Retina (tissue), 1 donor: ENCODE measurements around the gene EFCAB8.
"Not testable (repeated sequence)": the region's sequence is repeated elsewhere in the genome, so short reads cannot be mapped to it uniquely, and the experiment has no call there.

ENCODE experiments used
- DNase-seq: peaks from one replicate; pipeline ENCODE4 v3.0.0-alpha.2; 2016

The EFCAB8 gene

DNA sequence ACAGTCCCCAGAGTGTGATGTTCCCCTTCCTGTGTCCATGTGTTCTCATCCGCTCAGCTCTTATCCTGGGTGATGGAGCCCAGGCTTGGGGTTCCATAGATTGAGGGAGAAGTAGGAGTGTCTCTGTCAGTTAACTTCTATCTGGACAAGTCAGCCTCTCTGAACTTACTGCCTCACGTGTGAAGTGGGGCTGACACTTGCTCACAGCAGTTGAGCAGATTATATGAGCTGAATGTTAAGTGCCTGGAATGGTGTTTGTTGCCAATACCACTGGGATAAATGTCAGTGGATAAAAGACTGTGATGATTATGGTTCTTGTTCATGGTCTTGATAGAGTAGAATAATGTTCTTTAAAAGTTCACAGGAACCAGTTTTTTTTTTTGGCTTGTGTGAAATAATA lies 17.1 kb upstream of the EFCAB8 start:
- DNase-seq: no peak

DNA sequence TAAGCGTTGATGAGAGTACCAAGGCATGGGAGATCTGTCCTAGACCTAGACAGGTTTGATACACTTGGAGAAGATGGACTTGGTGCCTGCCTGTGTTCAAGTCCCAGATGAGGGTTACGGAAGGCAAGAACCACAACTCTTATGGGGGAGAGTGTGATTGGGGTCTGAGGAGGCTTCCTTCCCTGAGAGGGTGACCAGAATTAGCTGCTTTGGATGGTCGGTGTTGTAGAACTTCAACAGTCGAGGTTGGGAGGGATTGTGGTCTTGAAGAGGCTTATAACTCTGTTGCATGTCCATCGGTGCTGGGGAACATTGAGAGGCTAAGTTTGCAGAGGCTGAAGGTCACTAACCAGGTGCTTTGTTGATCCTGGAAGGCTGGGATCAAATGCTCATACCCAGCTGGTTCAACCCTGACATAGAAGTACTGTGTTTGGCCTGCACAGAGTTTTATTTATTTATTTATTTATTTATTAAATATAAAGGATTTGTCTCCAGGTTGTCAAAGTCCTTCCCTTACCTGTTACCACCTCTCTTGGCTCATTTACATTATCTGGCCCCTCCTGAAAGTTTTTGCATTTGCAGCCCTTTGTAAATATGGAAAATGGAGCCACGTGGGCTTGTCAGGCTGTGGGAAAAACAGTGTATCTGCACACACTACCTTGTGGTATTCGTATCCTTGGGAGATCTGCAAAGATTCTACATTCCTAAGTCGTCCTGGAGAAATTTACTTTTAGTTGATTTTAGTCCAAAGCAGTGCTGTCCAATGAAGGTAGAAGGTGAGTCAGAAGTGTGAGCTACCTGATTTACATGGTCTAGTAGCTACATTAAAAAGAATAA lies 15.8 kb upstream of the EFCAB8 start:
- no peak for DNase-seq

DNA sequence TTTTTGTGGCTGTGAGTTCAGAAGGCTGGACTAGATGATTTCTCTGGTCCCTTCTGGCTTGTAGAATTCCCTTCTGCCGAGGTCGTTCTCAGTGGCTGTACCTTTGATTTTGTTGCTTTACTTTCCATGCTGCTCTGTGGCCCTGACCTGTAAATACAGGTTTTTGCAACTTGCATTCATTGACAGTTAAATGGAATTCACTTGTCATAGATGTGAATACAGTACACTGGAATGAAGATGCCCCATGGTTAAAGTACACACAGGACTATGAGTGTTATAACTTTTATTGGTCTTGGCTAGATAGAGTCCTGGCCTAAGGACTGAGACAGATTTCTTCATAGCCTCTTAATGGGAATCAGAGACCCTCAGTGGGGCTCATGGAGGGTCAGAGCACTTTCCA lies 12.9 kb upstream of the EFCAB8 start:
- DNase-seq: no peak

DNA sequence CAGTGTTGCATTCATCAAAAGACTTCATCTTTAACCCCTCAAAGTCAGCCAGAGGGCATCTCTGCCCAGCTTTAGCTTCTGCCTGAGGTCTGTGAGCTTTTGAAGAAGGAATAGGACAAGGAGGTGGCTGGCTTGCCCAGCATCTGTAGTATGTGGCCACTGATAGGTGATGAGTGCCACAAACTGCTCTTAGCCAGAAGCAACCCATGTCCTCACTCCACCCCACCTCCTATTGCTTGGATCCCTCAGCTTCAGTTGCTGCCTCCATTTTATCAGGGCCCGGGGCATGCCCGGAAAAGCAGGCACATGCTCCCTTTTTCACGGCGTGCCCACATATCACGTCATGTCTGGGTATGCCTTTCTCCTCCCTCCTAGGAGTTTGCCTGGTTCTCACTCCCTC lies 11.9 kb upstream of the EFCAB8 start:
- DNase-seq: no peak

DNA sequence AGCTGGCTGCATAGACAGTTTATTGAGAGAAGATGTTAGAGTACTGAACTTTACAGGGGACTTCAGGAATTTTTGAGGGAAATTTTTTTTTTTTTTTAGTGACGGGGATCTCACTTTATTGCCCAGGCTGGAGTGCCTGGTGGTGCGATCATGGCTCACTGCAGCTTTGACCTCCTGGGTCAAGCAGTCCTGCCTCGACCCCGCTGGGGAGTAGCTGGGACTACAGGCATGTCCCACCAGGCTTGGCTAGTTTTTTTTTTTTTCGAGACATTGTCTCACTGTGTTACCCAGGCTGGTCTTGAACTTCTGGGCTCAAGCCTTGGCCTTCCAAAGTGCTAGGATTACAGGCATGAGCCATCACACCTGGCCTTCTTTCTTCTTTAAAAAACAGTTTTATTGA lies 10.8 kb upstream of the EFCAB8 start:
- DNase-seq: no peak

DNA sequence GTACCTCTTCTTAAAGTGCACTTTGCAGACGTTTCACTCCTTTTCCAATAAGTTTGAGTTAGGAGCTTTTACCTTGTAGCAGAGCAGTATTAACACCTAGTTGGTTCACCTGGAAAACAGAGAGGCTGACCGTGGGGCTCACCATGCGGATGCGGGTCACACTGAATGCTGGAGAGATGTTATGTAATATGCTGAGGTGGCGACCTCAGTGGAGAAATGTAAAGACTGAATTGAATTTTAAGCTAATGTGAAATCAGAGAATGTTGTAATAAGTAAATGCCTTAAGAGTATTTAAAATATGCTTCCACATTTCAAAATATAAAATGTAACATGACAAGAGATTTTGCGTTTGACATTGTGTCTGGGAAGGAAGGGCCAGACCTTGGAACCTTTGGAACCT lies 9.9 kb upstream of the EFCAB8 start:
- no peak for DNase-seq

DNA sequence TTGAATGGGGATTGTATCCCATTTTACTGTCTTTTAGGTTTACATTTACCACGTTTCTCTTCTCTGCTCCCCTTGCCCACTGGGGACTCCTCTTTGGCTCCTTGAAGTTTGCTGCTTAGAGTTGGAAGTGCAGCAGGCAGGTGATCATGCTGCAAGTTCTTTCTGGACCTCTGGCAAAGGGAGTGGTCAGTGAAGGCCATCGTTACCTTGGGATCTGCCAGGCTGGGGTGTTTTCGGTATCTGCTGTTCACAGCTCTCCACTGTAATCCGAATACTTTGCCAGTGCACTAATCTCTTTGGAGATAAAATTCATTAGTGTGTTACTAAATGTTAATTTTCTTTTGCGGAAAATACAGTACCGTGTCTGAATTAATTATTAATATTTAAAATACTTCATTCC lies 9.1 kb upstream of the EFCAB8 start:
- DNase-seq: no peak

DNA sequence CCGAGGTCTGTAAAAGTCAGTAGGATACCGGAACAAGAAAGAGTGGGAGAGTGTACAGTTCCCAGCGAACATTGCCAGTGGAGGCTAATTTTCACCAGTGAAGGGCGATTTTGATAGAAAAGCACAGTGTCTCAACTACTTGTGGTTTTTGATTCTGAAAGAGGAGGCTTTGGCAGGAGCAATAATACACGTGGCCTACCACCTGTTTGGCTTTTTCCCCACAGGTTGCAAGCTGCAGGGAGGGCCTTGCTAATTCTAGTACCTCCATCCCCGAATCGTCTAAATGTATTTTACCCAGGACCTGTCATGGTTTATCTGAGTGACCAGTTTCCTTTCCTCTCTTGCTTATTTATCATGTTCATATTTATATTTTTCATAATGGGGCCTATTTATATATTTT lies 3.3 kb upstream of the EFCAB8 start:
- no peak for DNase-seq

DNA sequence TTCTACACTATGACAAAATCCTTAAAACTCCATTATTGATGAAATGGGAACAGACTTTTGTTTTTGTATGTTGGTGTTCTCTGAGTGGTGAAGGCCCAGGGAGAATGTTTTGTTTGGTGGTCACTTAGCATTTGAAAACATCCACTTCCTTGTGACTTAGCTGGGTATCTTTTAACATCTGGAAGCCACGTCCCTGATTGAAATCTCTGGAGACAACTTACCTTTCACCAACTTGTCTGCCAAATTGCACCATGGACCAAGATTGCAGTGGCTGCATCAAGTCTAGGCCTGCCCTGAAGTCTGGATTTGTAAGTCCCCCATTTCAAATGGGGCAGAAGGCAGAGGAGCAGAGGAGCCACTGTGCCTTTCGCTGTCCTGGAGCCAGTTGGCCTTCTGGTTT lies 534 bp upstream of the EFCAB8 start:
- no peak for DNase-seq

DNA sequence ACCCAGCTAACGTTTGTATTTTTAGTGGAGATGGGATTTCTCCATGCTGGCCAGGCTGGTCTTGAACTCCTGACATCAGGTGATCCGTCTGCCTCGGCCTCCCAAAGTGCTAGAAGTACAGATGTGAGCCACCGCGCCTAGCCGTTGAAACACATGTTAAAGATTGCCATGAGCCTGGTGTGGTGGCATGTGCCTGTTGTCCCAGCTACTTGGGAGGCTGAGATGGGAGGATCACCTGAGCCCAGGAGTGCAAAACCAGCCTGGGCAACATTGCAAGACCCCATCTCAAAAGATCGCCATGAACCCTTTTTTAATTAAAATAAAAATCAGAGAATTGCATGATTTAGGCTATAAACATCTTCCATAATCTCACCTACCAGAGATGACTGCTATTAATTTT lies 2.7 kb downstream of the EFCAB8 start:
- no peak for DNase-seq

DNA sequence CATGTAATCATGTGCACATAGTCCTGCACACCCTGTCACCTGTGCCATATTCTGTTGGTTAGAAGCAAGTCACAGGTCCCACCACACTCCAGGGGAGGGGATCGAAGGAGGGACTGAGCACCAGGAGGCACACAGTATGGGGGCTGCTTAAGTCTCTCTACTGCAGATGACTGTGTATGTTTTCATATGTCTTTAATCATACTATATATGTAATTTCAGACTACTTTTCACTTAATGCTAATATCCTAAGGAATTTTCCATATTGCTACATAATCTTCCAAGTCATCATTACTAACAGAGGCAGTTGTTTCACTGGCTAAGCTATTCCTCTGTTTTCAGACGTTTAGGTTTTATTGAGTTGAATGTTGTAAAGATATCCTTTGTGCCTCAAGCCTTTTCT lies 10.8 kb downstream of the EFCAB8 start:
- no peak for DNase-seq

DNA sequence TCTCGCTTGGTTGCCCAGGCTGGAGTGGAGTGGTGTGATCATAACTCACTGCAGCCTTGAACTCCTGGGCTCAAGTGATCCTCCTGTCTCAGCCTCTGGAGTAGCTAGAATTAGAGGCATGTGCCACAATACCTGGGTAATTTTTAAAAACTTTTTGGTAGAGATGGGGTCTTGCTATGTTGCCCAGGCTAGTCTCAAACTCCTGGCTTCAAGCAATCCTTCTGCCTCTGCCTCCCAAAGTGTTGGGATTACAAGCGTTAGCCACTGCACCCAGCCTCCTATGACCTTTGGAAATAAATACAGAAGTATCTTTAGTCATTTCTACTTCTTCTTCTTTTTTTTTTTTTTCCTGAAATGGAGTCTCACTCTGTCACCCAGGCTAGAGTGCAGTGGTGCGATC lies 11.8 kb downstream of the EFCAB8 start:
- not testable (repeated sequence) for DNase-seq

DNA sequence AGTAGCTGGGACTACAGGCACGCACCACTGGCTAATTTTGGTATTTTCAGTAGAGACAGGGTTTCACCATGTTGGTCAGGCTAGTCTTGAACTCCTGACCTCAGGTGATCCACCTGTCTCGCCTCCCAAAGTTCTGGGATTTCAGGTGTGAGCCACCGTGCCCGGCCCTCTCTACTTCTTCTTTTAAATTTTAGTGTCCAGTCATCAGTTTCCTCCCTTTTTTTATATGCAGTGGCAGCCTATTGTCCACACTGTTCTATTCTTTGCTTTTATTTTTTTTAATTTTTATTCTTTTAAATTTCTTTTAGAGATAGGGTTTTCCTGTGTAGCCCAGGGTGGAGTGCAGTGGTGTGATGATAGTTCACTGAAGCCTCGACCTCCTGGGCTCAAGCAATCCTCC lies 12.3 kb downstream of the EFCAB8 start:
- DNase-seq: no peak

DNA sequence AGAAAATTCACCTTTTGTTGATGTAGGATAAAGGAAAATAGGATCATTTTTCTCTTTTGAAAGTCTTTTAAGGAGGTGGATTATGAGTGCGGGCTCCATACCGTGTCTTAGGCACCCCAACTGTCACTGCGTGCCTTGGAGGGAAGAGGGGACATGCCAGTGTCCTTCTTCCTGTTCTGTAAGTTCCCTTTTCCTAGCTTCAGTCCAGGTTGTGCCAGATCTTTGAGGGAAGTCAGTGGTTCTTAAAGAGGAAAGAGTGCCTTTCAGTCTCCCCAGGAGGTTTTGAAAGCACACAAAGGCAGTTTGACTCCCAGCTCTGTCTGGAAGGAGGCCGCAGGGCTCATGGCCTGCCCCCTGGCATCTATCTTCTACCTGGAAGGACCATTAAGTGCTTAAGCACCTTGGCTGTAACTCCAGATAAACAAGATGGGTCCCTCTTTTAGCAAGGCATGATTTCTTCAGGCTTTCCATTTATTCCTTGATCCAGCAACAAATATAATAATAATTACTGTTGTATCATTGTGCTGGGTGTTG lies 13.0 kb downstream of the EFCAB8 start:
- DNase-seq: no peak

DNA sequence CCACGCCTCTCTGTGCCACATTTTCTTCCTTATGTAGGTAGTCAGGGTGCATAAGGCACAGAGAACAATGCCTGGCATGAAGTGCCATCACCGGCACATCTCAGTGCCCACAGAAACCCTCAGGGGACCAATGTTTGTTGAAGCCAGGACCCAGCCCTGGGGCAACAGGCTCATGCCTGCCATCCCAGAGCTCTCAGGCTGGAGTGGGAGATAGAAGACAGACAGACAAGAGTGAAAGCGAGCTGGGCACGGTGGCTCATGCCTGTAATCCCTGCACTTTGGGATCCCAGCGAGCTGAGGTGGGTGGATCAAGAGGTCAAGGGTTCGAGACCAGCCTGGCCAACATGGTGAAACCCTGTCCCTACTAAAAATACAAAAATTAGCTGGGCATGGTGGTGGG lies 13.5 kb downstream of the EFCAB8 start:
- no peak for DNase-seq

DNA sequence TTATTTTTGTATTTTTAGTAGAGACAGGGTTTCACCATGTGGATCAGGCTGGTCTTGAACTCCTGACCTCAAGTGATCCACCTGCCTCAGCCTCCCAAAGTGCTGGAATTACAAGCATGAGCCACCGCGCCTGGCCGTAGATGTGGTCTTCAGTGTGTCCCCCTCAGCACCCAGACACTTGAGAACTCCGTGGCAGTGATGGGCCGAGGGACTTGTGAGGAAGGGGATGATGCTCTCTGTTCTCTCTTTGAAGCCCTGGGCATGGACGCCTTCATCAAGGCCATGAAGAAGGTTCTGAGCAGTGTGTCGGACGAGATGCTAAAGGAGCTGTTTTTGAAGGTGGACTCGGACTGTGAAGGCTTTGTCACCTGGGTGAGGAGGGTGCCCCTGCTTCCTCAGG lies 16.9 kb downstream of the EFCAB8 start:
- DNase-seq: no peak

DNA sequence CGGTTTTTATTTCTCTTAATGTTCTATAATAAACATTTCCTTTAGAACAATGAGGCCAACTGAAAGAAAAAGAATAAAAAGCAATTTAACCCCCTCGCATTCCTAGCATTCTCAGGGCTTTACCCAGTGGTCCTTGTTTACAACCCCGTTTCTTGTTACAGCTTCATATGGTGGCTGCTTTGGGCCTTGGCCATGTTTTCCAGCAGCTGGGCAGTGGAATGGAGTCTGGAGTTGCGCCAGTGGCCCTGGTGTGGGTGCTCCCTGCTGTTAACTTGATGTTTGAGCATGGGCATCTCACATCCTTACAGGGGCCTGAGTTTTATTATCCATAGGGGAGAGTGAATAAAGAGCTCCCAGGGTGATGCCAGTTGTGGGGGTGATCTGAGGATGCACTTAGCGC lies 18.8 kb downstream of the EFCAB8 start:
- DNase-seq: no peak

DNA sequence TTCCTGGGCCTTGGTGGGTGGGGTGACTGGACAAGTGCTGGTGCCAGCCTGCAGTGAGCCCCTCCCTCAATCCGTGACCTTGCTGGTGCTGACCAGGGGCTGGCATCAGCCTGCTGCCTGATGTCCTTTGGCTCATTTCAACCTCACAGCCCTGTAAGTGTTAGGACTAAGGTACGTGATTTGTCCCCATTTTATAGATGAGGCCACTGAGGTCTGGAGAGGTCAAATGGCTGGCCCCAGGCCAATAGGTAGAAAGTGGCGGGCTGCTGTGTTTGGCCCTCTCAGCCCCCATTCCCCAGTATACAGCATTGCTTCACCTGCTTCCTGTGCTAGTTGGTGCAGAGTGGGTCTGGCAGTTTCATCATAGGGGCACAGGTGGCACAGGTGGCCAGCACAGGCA lies 20.1 kb downstream of the EFCAB8 start:
- no peak for DNase-seq

DNA sequence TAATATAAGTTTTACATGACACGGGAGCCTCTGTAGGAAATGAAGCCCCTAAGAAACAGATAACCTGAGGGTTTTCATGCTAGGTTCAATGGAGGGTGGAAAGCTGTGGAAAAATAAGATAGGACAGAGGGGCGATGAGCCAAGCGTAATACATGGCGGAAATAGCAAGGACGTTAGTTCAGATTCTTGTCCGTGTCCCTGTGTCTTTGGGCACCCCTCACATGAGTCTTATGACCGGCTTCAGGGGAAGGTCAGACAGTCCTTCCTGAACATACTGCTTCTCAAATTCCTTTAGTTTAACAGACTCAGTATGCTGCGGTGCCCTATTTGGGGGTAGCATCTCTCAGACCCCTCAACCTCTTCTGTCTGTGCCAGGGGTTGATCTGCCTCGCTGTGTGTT lies 20.8 kb downstream of the EFCAB8 start:
- DNase-seq: no peak

DNA sequence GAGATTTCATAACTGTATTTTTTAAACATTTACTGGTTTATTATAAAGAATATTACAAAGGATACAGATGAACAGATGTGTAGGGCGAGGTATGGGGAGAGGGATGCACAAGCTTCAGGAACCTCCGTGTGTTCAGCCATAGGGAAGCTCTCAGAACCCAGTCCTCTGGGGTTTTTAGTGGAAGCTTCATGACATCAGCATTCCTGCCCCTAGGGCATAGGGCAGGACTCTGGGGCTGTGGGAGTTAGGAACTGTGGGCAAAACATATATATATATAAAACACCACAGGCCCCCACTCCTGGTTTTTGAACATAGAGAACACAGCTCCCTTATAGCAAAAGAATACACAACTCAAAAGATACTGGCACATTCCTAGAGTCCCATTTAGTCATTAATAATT lies 21.9 kb downstream of the EFCAB8 start:
- no peak for DNase-seq

DNA sequence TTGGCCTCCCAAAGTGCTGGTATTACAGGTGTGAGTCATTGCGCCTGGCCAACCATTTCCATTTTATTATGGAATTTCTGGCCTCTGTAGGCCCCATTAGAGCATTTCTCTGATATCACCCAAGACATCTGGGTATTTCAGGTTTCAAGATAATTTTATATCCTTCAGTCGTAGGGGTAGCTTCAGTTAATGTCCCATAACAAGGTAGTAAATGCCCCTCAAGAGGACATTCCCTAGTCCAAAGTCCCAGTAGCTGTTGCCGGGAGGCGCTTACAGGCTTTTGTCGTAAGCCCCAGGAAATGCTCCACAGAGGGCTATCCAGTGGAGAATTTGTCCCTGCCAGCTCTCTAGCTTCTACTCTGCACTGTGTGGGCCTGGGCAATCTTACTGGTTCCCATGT lies 24.4 kb downstream of the EFCAB8 start:
- no peak for DNase-seq

DNA sequence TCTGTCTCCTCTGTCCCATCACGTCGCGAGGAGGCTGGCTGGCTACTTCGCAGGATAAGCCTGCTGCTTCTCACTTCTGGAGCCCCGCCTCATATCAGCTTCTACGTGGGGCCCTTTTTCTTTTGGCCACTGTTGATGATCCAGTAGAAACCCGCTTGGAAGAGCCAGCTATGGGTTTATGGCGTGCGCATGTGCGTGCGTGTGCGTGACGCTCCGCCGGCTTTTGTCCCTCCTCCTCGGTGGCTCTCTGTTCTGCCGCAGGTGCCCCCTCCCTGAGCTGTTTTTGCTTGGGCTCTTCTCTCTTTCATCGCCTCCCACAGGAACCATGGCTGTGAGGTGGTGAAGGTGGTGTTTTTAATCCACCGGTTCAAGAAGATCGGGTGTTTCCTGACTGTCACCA lies 26.5 kb downstream of the EFCAB8 start:
- no peak for DNase-seq

DNA sequence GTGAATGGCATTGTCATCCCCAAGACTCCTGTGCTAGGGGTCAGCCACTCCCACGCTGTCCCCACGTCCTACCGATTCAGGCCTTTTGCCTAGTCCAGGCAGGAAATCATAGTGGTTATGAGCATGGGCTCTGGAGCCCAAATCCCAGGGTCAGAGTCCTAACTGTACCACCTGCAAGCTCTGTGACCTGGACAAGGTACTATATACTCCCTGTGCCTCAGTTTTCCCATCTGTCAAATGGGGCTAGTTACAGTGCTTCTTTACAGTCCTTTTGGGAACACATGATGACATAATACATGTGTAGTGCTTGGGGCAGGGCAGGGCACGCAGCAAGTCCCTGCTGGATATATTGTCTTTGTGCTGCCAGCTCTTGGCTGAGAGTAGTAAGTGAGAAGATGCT lies 27.2 kb downstream of the EFCAB8 start:
- DNase-seq: no peak

DNA sequence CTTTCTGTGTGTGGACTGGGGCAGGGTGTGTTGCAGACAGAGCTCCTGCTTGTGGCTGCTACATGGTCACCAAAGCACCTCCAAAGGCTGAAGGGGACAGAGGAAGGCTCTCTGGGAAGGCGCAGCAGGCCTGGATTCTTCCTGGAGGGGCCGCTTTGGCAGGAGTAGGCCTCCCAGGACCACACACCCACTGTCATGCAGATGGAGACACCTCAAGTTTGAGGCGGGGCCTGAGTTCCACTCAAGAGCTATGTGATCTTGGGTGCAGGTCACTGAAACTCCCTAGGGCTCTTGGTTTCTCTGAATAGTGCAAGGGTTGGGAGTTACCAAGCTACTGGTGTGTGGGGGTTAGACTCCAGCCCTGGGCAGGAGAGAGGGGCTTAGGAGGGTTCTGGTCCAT lies 27.9 kb downstream of the EFCAB8 start:
- no peak for DNase-seq

DNA sequence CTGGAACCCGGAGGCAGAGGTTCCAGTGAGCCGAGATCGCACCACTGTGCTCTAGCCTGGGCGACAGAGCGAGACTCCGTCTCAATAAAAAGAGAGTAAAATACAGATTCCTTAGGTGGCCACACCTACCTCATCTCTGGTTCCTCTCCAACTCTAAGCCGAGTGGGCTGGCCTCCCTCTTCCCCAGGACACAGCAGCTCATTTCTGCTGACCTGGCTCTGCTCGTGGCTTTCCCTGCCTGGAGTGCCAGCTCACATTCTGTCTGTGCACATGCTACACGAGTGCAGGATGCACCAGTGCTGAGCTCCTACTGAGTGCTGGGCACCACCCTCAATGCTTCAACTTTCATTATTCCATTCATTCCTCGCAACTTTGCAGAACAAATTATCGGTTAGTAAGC lies 28.8 kb downstream of the EFCAB8 start:
- DNase-seq: no peak
